Ovary (tissue), 9 donors: ENCODE results near the gene TCF7L1. TPM values are rescaled to one million over a fixed set of nuclear protein-coding genes. Genes with fewer than 3 reads are reported as not detected.

Experiments used
- DNase-seq, 5 donors: peaks; one replicate each; pipeline ENCODE4 v3.0.0-alpha.2; 2019 to 2020
- H3K27ac ChIP-seq, 2 donors: fragments of 200-600 bp; one replicate each; pipeline versions ENCODE4 v1.5.1 to v1.8.0; 2019 to 2022
- H3K27me3 ChIP-seq: fragments of 200-600 bp; one replicate; pipeline ENCODE4 v1.8.0; 2022
- H3K36me3 ChIP-seq: fragments of 200-600 bp; sonication (generic); one replicate; pipeline ENCODE4 v1.5.1; 2019
- H3K4me1 ChIP-seq: one replicate; pipeline ENCODE4 v1.8.1; 2013; ENCODE audit warnings: mild to moderate bottlenecking, moderate library complexity; ENCODE audit not compliant: insufficient read depth
- H3K4me3 ChIP-seq: fragments of 200-600 bp; sonication (generic); one replicate; pipeline ENCODE4 v1.5.1; 2017
- H3K9me3 ChIP-seq, 2 donors: fragments of 200-600 bp in 1 of 2; sonication (generic) in 1 of 2; one replicate each; pipeline versions ENCODE4 v1.5.1 to v1.8.1; 2013 to 2019; ENCODE audit warnings: mild to moderate bottlenecking in 1 of 2, moderate library complexity in 1 of 2
- EP300 ChIP-seq: sonication (generic); formaldehyde crosslinking; IDR thresholded peaks from one replicate; pipeline ENCODE4 v1.6.1; 2017; ENCODE audit warnings: antibody characterized with exemption
- POLR2A ChIP-seq: fragments of 450-650 bp; IDR thresholded peaks from one replicate; pipeline ENCODE4 v1.6.1; 2017; ENCODE audit warnings: antibody characterized with exemption, mild to moderate bottlenecking, moderate library complexity
- WGBS, 3 donors: extraction: QIAGEN DNeasy Blood & Tissue Kit in 1 of 3; methylation state at CpG; one replicate each; pipeline versions ENCODE4 v1.1.5 to v1.1.7; 2013 to 2017; 5-methylcytosine and 5-hydroxymethylcytosine counted together
- intact Hi-C, 4 donors: fragments of 100-400 bp; cut with DNase I; formaldehyde crosslinking; loops; one replicate each; pipeline versions ENCODE4 v1.11.0 to v1.15.1; 2022 to 2023
- polyA plus RNA-seq, 2 donors: library from polyadenylated mRNA; stranded (reverse); fragments of 200-250 nt in 1 of 2; fragments of 350-450 nt in 1 of 2; fragmentation: Illumina TruSeq in 1 of 2; extraction: RNeasy Lipid Tissue Mini Kit (QIAGEN cat#74804) in 1 of 2; gene quantifications; one replicate each; pipeline ENCODE4 v1.2.3, GENCODE V29; 2013 to 2014
- total RNA-seq, 7 donors: library from RNA; depleted of rRNA in 2 of 7; stranded (reverse); fragments of >200 nt in 2 of 7; fragmentation: NEBNext Ultra II Directional in 3 of 7; extraction: Animal tissue kit (Norgen Biotek cat#: 25700) in 3 of 7; gene quantifications; one replicate each; pipeline versions ENCODE4 v1.1.0 to v1.2.4, GENCODE V29; 2016 to 2023
- TF ChIP-seq, protein P1 (sequence below), 3 donors: fragments of 450-650 bp in 2 of 3; fragments of 200-600 bp in 1 of 3; IDR thresholded peaks; one replicate each; pipeline versions ENCODE4 v1.5.1 to v1.8.0; 2016 to 2022; ENCODE audit warnings: antibody characterized with exemption in 3 of 3, mild to moderate bottlenecking in 1 of 3
- donor health status: DM: no; HTN: no; CAD: no; lungs with moderate emphysema.
- donor health status: DM: no; HTN: no; CAD: no.
- donor health status: Bipolar disorder and iron deficiency.
- donor health status: DM: yes; HTN: yes; CAD: no.
- donor health status: DM: no; HTN: no; CAD: no.
- donor health status: DM: yes; HTN: yes; CAD: no.

TCF7L1 gene
- total and polyA plus RNA-seq, 9 donors, result 5.2 to 29.8 (median 23.9) TPM

GRCh38 chr2:85266146-85267041 is 133.2 kb downstream of the TCF7L1 start:
- Histone ChIP-seq H3K27me3 (no peaks in the 10 kb centered on the region), H3K4me3 (no peak overlapping the region), H3K9me3 (no peaks in the 10 kb centered on the region), H3K27ac (no peak overlapping the region), H3K4me1 (peaks cover 11% of the 10 kb centered on the region), H3K36me3 (no peaks in the 10 kb centered on the region)
- WGBS, 3 donors, result 38 to 40% (median 40%) methylated on average over 7 of the region's 7 CpGs
- DNase-seq, result peak; percentile 73 to 87 (median 81)
- intact Hi-C loops, result no loop called here
- TF ChIP-seq POLR2A (no peak), EP300 (no peak)
- TF ChIP-seq, protein P1, sequence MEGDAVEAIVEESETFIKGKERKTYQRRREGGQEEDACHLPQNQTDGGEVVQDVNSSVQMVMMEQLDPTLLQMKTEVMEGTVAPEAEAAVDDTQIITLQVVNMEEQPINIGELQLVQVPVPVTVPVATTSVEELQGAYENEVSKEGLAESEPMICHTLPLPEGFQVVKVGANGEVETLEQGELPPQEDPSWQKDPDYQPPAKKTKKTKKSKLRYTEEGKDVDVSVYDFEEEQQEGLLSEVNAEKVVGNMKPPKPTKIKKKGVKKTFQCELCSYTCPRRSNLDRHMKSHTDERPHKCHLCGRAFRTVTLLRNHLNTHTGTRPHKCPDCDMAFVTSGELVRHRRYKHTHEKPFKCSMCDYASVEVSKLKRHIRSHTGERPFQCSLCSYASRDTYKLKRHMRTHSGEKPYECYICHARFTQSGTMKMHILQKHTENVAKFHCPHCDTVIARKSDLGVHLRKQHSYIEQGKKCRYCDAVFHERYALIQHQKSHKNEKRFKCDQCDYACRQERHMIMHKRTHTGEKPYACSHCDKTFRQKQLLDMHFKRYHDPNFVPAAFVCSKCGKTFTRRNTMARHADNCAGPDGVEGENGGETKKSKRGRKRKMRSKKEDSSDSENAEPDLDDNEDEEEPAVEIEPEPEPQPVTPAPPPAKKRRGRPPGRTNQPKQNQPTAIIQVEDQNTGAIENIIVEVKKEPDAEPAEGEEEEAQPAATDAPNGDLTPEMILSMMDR (IDR thresholded peaks at IDR 0.05), result peak; percentile 54 to 71 (median 69)

DNA sequence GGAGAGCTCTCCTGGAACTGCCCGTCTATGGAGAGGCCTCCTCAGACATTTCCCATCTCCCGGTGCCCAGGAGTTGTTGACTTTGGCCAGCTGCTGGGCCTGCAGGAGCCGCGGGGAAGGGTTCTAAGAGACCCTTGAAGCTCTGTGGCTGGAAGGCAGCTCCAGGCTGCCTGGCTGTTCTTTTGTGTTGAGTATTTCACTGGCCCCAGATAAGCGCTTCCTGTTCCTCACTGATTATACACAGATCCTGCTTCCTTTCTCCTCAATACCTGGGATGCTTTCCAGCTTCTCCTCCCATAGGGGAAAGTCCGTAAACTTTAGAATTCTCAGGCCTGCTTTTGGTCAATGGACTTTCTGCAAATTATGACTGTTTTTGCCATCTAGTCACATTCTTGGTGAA is 136.8 kb downstream of the TCF7L1 start:
- peaks cover 20% of the 10 kb centered on the region for H3K4me1 ChIP-seq
- intact Hi-C loops, result no loop called here
- H3K27ac ChIP-seq, result peak overlapping the region; percentile 46
- no peak for DNase-seq
- H3K27me3 ChIP-seq, result no peaks in the 10 kb centered on the region
- H3K36me3 ChIP-seq, result no peaks in the 10 kb centered on the region
- TF ChIP-seq, protein P1 (IDR thresholded peaks at IDR 0.05), result no peak
- TF ChIP-seq POLR2A (no peak), EP300 (no peak)
- H3K4me3 ChIP-seq, result no peak overlapping the region
- WGBS, 3 donors, result 2 to 14% (median 5%) methylated on average over 6 of the region's 6 CpGs
- H3K9me3 ChIP-seq, result no peaks in the 10 kb centered on the region

DNA sequence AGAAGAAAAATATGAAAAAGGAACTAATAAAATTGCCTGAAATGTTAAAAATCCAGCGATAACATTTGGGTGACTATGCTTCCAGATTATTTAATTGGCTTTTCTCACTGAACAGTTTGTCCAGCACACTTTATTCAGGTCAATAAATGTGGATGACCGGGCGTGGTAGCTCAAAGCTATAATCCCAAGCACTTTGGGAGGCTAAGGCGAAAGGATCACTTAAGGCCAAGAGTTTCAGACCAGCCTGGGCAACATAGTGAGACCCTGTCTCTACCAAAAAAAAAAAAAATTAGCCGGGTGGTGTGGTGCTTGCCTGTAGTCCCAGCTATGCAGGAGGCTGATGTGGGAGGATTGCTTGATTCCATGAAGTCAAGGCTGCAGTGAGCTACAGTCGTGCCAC is 139.2 kb downstream of the TCF7L1 start:
- Histone ChIP-seq H3K27ac (no peak overlapping the region), H3K27me3 (no peaks in the 10 kb centered on the region), H3K9me3 (no peaks in the 10 kb centered on the region), H3K36me3 (no peaks in the 10 kb centered on the region), H3K4me3 (no peak overlapping the region), H3K4me1 (peaks cover 27% of the 10 kb centered on the region)
- TF ChIP-seq, protein P1 (IDR thresholded peaks at IDR 0.05), result no peak
- no peak for TF ChIP-seq EP300
- WGBS, 3 donors, result 58 to 85% (median 74%) methylated on average over 6 of the region's 6 CpGs
- intact Hi-C loops, result no loop called here
- DNase-seq, result no peak

DNA sequence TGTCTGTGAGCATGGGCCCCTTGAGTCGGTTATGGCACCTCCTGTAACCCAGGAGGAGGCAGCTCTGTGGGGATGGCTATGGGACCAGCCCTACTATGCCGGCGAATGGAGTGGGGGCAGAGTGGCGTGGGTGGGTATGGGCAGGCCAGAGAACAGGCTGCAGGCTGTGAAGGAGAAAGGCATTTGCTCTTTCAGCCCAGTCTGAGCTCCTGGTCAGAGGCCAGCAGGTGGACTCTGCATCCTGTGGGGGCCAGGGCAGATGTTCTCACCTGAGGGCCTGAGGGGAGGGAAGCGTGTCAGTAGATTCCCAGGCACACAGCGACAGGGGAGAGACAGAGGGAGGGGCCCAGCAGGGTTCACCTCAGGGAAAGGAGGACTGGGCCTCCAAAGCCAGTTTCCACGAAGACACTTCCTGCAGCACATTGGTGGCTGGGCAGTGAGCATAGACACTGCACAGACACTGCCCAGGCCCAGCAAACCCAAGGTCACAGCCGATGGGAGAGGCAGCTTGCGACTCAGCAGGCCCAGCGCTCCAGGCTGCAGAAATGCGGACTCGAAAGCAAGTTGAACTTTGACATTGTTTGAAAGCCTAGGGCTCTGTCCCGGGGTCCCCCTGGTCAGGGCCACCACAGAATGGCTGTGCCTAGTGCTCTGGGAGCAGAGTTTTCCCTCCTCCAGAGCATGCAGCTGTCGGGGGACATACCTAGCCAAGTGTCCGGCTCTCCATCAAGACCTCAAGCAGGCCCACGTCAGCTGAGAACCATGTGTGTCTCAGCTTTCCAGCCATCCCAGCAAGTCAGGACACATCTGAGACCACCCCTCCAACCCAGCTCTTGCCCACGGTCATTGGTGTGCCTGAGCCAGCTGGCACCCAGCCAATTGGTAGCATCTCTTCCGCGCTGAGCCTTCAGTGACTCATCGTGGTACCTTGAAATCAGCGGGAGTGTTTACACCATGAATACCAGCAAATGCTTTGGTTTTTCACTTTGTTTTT is 140.8 kb downstream of the TCF7L1 start:
- Histone ChIP-seq H3K27me3 (no peaks in the 10 kb centered on the region), H3K36me3 (no peaks in the 10 kb centered on the region), H3K27ac (peak overlapping the region in 1 of 2 donors; percentile 77), H3K4me1 (peaks cover 34% of the 10 kb centered on the region), H3K9me3 (no peaks in the 10 kb centered on the region), H3K4me3 (no peak overlapping the region)
- peak; percentile 67 to 79 (median 74) for DNase-seq
- intact Hi-C loops, result no loop called here
- WGBS, 3 donors, result 35 to 42% (median 41%) methylated on average over 21 of the region's 21 CpGs
- no peak for TF ChIP-seq POLR2A
- no peak for TF ChIP-seq EP300
- TF ChIP-seq, protein P1 (IDR thresholded peaks at IDR 0.05), result no peak
